Measurements from ENCODE around the gene CD82.

DNA sequence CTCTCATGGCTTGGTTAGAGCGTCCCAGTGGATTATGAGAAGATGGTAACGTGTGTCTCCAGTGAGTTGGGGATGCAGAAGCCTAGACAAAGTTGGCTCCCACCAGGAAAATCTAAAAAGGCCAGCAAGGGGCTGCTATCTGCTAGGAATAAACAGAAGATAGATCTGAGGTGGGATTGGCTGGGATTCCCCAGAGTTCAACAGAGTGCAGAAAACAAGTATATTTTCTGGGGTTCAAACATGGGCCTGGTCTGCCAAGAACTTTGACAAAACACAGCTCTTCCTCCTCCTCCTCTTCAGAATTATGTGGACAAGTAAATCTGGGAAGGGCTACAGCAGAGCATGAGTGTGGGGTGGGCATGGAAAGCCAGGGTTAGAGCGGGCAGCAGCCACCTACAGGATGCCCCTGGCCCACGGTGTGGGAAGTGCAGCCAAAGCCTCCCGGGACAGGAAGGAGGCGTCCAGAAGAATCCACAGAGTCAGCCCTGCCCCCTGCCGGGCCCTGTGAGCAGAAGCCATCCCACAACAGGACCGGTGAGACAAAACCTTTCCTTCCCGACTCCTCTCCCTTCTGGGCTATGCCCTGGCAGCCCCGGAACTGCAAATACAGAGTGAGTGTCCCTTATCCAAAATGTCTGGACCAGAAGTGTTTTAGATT, 67.1 kb downstream of the CD82 start:
- TF ChIP-seq, protein P1, sequence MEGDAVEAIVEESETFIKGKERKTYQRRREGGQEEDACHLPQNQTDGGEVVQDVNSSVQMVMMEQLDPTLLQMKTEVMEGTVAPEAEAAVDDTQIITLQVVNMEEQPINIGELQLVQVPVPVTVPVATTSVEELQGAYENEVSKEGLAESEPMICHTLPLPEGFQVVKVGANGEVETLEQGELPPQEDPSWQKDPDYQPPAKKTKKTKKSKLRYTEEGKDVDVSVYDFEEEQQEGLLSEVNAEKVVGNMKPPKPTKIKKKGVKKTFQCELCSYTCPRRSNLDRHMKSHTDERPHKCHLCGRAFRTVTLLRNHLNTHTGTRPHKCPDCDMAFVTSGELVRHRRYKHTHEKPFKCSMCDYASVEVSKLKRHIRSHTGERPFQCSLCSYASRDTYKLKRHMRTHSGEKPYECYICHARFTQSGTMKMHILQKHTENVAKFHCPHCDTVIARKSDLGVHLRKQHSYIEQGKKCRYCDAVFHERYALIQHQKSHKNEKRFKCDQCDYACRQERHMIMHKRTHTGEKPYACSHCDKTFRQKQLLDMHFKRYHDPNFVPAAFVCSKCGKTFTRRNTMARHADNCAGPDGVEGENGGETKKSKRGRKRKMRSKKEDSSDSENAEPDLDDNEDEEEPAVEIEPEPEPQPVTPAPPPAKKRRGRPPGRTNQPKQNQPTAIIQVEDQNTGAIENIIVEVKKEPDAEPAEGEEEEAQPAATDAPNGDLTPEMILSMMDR (IDR thresholded peaks at IDR 0.05), result no peak
- TF ChIP-seq POLR2A (IDR thresholded peaks at IDR 0.05), result no peak
